C4-2B (cell line): ENCODE measurements around the gene KRTAP4-5.

Source experiments
- H3K27ac ChIP-seq: fragments of 450-650 bp; 2 replicates; pipeline ENCODE4 v1.5.1; 2017
- CTCF ChIP-seq: fragments of 450-650 bp; conservative IDR thresholded peaks from 2 replicates; pipeline ENCODE4 v1.5.1; 2017; ENCODE audit warnings: mild to moderate bottlenecking
- ZFX ChIP-seq: fragments of 450-650 bp; IDR thresholded peaks from 2 replicates; pipeline ENCODE4 v1.6.1; 2017

KRTAP4-5 gene

GRCh38 chr17:41178341-41178740 lies 28.7 kb upstream of the KRTAP4-5 start:
- TF ChIP-seq ZFX (no peak), CTCF (no peak)
- H3K27ac ChIP-seq: no peak overlapping the region

- H3K27ac ChIP-seq: no peak within 1 kb of the TSS
- TF ChIP-seq ZFX (no peak), CTCF (no peak)
Observed at GRCh38 chr17:41177727-41178271, 28.2 kb upstream of the KRTAP4-5 start, which contains the start of gene KRTAP4-2. Gene KRTAP4-2 (minus strand): TSS chr17:41178221. CDS start chr17:41178164, 57 bp downstream.

- TF ChIP-seq ZFX (no peak), CTCF (no peak)
- no peak overlapping the region for H3K27ac ChIP-seq
Observed at GRCh38 chr17:41176744-41177387, 27.2 kb upstream of the KRTAP4-5 start.

- no peak for TF ChIP-seq CTCF
- no peak for TF ChIP-seq ZFX
- no peak overlapping the region for H3K27ac ChIP-seq
Observed at GRCh38 chr17:41171886-41172285, 22.3 kb upstream of the KRTAP4-5 start.

- TF ChIP-seq CTCF: no peak
- TF ChIP-seq ZFX: no peak
- no peak within 1 kb of the TSS for H3K27ac ChIP-seq
Observed at GRCh38 chr17:41168121-41168520, 18.5 kb upstream of the KRTAP4-5 start, which contains the start of gene KRTAP4-3. Gene KRTAP4-3 (minus strand): TSS chr17:41168221. CDS start chr17:41168172, 49 bp downstream.

- TF ChIP-seq CTCF: no peak
- no peak for TF ChIP-seq ZFX
- no peak overlapping the region for H3K27ac ChIP-seq
Observed at GRCh38 chr17:41167561-41167960, 17.9 kb upstream of the KRTAP4-5 start.

- TF ChIP-seq ZFX: no peak
- TF ChIP-seq CTCF: no peak
- H3K27ac ChIP-seq: no peak overlapping the region
Observed at GRCh38 chr17:41163828-41164227, 14.2 kb upstream of the KRTAP4-5 start.
